HG03159 (cell line): ENCODE measurements around the gene C1QTNF3.
A peak's percentile ranks its signal among the peaks of the same experiment; 100 is the strongest.
"Not testable (repeated sequence)": the region's sequence is repeated elsewhere in the genome, so short reads cannot be mapped to it uniquely, and the experiment has no call there.

Experiments used
- ATAC-seq: cut with Tn5 transposase; IDR thresholded peaks from one replicate; pipeline ENCODE4 v1.9.1; 2021; ENCODE audit warnings: mild to moderate bottlenecking, moderate library complexity; ENCODE audit not compliant: unreplicated experiment

C1QTNF3 gene

DNA sequence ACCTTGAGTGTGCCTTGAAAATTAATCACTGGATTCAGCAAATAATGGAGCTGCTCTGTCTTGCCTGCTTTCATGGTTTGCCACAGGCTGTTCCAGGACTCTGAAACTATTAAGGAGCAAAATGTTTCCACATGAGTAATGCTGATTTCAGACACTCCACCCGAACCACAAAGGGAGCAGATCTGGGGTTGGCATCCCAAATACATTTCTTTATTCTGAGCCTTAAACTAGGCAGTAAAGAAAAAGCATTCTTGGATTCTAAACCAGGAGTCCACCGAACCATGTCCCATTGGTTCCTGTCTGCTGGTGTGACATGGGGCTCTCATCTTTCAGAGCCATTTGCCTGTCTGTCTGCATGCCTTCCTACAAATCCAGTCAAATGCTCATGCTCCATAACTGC lies 10.1 kb upstream of the C1QTNF3 start:
- ATAC-seq, result no peak

DNA sequence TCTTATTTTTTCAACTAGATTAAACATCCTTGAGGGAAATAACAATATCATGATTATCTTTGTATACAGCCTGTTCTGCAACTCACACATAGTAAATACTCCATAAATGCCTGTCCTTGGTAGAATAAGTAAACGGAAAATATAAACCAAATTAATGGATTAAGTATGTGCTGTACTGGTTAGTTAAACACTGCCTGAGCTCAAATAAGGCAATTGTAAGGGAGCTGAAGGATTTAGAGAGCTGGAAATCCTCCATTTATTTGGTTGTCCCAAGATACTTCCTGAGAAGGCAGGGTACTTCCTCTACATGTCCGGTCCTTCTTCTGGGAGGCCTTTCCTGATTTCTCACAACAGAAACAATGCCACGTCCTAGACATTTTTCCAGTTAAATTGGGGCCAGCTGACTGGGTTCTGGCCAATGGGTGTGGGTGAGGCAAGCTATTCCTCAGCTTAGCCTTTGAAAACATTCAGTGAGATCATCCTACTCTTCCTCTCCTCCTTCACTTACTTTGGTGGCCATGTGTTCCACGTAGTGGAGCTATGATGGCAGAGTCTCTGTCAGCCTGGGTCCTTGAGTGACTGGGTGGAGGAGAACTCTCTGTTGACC lies 8.5 kb upstream of the C1QTNF3 start:
- no peak for ATAC-seq

DNA sequence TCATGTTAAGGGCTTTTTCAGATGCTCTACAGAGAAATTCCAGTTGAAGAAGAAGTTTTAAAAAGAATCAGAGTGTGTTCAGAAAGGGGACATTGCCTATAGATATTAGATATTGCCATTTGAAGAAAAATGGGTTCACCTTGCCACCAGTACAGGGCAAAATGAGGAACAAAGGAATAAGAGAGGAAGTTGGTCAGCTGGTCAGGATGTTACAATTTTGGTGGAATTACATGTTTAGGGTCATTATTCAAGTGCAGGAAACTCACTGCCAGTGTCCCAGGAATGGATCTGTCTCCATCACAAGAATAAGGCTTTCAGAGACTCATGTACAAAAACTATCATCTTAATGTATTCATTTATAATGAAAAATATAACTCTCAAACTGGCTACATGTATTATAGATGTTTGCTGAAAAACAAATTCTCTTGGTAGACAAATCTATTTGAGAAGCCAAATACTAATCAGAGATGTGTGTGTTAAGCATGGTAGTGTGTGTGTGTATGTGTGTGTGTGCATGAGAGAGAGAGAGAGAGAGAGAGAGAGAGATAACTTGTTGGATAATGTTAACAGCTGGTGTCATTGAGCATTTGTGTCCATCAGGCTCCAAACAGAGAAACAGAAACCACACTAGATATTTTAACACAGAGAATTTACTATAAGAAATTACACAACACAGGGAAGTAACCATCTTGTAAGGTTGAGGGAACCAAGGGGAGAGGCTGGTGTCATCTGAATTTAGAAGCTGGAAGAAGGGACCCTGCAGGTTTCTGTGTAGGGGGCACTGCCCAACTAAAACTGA lies 5.0 kb upstream of the C1QTNF3 start:
- ATAC-seq, result no peak

DNA sequence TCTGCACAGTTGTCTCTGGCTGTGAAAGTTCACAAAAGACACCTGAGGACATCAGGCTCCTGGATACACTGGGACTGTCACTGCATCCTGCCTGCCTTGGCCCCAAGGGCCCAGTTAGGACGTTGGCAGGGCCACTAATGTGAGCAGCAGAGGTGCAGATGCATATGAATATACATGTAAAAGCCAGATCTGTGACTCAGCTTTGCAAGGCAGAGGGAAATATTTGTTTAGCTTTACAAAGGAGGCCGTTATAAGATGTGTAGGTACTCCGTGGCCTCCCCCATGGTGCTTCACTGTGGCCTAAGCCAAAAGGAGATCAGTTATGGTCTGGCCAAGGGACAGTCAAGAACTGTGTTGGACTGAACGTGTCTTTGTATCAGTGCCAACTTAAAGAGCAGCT lies 4.1 kb upstream of the C1QTNF3 start:
- ATAC-seq, result no peak

DNA sequence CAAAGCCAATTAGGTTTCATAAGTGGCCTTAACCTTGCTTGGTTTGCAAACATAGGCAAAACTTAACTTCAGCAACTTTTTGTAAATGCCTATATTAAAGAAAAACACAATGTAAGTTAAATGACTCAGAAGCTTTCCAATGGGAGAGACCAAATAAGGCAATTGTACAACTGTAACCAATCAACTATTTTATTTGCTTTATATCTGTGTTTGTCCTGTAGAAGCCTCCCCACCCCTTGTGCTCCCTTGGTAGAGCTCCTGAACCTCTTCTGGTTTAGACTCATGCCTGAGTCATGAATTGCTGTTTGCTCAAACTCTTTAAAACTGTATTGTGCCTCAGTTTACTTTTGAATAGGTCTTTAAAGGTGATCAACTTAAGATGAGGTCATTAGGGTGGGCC lies 3.0 kb upstream of the C1QTNF3 start:
- no peak for ATAC-seq

DNA sequence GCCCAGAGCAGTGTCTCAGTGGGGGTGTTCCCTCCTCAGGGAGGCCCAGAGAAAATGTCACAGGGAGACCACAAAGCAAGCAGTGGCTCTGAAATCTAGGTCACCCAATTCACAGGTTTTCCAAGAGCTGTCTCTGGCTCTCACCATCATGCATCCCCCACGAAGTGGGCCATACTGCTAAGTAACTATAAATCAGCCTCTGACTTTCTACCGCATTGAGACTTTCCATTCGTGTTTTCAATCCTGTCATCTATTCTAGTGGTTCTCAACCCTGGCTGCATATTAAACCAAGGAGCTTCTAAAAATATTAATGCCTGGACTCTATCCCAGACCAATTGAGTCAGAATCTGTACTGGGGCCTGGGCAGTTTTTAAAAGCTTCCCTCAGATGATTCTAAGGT lies 2.0 kb upstream of the C1QTNF3 start:
- no peak for ATAC-seq

DNA sequence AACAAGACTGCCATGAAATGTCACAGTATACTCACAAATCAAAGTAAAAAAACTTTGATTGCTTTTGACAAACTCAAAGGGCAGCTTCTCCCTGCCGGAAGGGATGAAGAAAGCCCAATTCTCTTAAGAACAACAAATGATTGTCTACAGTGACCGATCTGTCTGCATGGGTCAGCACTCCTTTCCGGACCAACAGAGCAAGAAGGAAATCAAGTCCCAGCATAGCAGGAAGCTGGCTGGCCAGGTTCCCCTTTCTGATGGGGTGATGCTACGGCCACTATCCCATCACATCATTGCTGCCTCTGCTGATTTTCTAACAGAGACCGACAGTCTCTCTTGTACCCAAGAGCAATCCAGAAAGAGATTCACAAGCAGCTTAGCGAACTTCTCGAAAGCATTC lies 692 bp downstream of the C1QTNF3 start:
- no peak for ATAC-seq

DNA sequence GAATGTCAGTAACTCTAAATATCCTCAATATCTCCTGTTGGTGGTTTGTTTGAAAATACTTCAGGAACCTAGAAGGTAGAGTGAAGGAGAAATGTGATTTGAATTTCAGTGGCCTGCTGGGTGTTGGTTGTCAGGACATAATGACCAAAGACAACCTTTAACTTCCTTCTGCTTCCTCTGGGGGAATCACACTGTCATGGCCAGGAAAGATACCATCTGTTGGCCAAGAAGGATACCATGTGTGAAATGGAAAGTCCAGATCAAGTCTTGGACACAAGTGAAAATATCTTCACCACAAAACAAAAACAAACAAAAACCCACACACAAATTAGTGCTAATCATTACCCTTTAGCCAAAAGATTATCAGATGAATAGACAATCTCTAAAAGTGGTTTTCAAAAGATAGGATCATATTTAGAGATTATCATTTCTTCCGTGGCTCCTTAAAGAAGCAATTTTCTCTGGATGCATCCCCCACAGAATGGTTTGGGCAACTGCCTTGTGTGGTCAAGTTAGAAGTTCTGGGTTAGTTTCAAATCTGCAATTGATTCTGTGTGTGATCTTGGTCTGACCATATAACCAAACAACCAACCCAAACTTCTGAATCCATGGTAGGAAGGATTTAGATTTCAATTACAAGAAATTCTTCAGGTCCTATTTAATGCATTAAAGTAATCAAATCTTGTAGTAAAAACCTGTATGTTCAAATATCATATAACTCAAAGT lies 1.6 kb downstream of the C1QTNF3 start:
- ATAC-seq, result no peak

DNA sequence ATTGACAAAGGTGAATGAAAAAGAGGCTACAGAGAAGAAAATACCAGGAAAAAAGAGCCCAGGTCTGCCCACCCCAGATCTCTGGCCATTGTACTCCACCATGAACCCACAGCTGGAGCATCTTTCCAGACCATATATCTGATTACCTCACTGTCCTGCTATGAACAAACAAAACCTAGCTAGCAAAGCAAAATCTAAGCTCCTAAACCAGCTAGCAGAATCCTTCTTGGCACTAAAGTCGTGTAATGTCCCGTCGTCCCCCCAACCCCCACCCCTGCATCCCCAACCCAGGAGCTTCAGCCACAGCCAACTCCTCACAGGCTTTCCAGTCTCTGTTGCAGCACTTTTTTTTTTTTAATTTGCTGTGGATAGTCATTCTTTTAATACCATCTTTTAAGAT lies 2.5 kb downstream of the C1QTNF3 start:
- ATAC-seq, result no peak

DNA sequence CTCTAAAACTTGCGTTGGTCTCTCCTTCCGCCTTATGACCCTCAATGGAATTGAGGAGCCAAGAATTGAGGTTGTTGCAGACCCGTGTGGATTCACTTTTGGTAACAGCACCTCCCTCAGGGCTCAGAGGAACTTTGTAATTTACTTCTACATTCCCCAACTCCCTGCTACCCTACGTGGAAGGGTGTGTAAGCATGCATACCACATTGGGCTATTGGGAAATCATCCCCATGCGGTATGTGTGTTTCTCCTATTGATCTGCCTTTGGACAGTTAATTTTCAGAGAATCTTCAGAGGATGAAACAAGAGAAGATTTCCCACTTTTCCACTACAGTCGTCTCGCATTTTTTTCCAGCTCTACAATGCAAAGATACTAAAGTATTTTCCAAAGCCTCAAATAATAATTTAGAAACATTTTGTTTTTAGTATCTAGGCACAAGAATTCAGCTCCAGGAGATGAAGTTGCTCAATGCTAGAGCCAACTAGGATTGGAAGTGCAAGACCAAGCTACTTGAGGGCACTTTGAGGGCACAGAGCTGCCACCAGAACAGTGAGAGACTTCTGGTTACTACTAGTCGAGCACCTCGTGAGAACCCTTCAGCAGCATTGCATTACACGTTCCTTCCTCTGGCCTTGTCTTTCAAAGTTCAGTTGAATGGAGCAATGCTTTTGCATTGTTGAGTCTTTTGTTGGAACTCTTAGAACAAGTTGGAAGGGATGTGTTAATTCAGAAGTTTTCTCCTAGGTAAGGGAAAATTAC lies 3.4 kb downstream of the C1QTNF3 start:
- ATAC-seq, result no peak

DNA sequence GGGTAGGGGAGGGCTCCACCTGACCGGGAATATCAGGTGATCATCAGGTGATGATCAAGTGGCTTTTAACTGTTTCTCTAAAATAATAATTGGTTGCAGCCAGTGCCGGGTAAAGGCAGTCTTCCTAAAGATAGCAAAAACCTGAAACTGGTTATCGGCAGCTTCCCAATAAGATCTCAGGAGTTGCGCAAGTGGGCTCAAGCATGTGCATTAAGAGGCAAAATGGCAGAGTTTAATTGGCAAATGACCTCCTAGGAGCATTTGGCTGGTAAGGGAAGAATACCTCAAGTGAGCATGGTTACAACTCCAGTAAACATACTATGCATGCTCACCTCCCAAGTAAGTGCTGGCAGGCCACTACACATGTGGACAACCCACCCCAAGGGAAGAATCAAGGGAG lies 4.2 kb downstream of the C1QTNF3 start:
- ATAC-seq, result no peak

DNA sequence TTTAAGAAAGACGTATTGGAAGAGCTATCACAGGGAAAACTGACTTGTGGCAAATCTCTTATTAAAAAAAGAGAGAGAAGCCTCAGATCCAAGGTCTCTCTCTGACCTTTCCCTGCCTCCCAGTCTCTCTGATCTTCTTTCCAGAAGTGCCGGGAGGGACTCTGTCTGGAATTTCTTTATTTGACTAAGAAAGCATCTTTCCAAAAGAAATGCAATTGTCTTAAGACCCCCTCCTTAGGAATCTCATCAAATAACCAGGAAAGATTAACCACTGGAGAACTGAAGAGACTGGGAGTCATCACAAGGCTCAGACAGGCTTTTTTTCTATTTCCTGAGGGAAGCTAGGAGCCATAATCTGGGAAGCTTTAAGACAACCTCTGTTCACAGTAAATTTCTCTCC lies 4.6 kb downstream of the C1QTNF3 start:
- no peak for ATAC-seq

DNA sequence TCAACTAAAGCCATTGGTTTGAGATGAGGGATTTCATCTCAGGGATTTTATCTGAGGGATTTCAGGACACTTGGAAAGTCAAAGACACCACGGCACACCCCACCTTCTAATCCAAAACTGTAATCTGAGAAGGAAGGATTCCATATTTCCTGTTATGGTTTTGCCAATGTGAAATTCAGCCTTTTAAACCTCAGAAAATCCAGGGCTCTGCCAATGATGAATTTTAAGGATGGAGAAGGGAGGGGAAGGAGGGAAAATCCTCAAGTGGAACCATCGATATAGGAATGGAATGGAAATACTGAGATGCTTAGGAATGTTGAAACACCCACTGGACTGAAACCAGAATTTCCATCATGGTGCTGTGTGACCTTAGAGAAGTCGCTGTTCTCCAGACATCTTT lies 5.3 kb downstream of the C1QTNF3 start:
- no peak for ATAC-seq

DNA sequence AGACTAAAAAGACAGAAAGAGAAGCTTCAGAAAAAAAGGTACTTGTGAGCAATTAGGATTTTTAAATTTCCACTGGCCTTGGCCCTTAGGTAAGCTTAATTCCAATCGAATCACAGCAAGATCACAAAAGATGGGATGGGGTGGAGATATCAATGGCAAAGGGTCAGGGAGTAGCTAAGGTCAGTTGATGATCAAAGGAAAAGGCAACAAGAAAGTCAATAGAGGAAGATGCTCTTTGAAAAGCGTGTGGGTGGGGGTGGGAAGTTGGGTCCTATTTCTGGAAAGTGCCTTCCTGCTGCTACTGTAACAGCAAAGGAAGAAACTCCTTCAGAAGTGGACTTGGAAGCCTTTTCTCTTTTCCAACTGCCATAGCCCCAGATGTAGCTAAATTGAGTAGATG lies 7.3 kb downstream of the C1QTNF3 start:
- no peak for ATAC-seq

DNA sequence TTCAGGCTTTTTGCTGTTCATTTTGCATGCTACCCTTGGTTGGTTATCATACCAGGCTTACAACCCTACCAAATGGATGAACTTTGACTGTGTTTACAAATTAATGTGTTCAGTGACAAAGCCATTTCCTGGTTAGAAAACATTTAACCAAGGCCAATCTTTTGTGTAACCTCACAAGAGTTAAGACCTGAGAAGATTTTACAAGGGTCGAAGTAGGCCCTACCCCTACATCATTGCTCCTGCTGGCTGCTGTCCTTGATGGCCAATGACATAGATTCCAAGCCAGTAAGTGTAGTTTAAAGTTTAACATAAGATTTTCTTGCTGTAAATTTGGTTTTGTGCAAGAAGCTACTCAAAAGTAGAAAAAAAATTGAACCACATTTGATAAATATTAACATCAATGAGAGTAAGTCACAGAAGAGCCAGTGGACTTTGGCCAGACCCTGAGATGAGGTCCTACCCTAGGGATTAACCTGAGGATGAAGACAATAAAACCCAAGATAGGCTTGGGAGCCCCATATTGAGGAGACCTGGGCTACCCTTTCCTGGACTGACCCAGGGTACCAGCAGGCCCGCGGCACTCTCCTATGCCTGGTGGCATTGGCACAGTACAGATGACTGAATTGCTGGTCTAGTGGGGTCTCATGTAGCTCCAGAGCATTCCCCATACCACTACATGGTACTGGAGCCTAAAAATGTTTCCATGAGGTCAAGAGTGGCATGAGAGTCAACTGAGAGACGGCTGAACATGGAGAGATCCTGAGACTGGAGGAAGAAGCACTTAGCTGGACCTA lies 8.3 kb downstream of the C1QTNF3 start:
- peak; percentile 56 for ATAC-seq

DNA sequence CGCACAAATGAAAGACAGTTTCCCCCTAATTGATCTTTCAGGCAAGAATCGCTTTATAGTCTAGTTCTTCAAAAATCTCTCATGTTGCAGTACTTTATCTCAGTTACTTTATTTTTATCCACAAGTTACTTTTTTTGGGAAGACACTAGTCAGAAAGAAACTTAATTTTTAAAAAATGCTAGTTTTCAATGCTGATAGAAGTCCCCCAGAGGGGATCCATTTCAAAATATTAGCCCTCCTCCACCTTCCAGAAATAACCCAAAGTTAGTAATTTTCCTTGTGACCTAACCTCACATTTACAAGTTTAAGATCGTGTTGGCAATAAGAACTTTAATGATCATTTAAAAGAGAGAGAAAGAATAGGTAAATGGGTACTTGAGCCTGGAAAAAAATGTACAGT lies 11.0 kb downstream of the C1QTNF3 start:
- no peak for ATAC-seq

DNA sequence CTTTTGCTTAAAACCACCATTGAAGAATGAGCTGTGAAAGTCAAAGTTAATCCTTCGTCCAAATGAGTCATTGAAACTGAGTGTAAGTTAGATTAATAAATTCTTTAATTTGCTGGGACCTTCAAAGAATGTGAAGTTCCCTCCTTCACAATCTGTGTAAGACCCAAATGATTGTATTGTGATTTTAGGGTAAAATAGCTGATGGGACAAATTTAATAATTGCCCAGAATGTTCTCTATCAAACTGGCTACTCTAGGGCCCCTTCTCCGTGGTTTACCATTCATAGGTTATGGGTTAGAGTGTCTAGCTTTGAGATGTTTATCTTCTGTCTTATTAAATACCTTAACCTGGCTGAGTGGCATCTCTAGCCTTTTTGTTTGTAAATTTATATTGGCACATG lies 11.9 kb downstream of the C1QTNF3 start:
- no peak for ATAC-seq

DNA sequence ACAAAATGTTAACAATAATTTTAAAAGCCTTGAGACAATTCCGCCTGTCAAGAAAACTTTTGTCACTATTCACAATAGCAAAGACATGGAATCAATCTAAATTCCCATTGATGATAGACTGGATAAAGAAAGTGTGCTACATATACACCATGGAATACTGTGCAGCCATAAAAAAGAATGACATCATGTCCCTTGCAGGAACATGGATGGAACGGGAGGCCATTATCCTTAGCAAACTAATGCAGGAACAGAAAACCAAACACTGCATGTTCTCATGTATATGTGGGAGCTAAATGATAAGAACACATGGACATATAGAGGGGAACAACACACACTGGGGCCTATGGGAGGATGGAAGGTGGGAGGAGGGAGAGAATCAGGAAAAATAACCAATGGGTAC lies 12.4 kb downstream of the C1QTNF3 start:
- not testable (repeated sequence) for ATAC-seq

DNA sequence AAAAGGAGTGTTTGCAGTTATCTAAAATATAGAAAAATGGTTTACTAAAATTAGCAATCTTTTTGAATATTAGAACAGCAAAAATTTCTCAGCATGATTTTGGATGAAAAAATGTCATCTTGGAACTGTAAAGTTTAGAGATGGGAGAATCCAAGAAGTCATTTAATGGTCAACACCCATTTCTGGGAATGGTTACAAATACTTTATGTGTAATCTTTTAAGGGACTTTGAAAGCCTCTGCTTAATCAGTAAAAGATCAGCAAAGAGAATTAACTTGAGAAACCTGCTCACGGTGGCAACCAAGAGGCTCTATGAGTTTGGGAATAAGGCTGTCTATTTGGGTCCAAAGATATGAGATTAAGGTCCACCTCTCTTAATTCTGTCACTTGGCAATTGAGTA lies 13.0 kb downstream of the C1QTNF3 start:
- no peak for ATAC-seq

DNA sequence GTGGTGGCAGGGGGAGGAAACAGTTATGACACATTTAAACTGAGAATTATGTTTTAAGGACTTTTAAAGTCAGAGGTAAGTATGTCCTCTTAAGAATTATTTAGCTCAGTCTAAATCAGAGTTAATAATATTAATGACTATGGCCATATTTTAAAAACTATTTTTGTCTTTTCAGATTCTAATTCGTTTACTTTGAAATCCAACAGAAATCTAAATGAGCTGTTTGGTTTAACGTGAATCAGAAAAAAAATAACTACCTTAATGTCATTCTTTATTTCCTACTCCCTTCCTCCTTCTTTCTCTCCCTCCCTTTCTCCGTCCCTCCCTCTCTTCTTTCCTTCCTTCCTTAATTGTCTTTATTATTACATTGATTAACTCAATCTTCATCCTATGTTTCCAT lies 14.7 kb downstream of the C1QTNF3 start:
- ATAC-seq, result no peak
